ENCODE data around the gene TLE7.

Gene TLE7

GRCh38 chr16:71412270-71413160, 29.3 kb downstream of the TLE7 start:
- DNase-seq (ENCODE audit: low read depth) = no peak

GRCh38 chr16:71410146-71410545, 31.7 kb downstream of the TLE7 start:
- no peak for DNase-seq (ENCODE audit: low read depth)

- no peak for DNase-seq (ENCODE audit: low read depth)
Observed at GRCh38 chr16:71409011-71409775, 32.7 kb downstream of the TLE7 start.

GRCh38 chr16:71408536-71408935, 33.3 kb downstream of the TLE7 start:
- no peak for DNase-seq (ENCODE audit: low read depth)

GRCh38 chr16:71407731-71408130, 34.1 kb downstream of the TLE7 start:
- DNase-seq (ENCODE audit: low read depth) = no peak

GRCh38 chr16:71406724-71407123, 35.1 kb downstream of the TLE7 start:
- DNase-seq (ENCODE audit: low read depth) = no peak

GRCh38 chr16:71406316-71406715, 35.5 kb downstream of the TLE7 start:
- no peak for DNase-seq (ENCODE audit: low read depth)

- DNase-seq (ENCODE audit: low read depth) = no peak
Observed at GRCh38 chr16:71404364-71404763, 37.5 kb downstream of the TLE7 start.

GRCh38 chr16:71402674-71403073, 39.2 kb downstream of the TLE7 start:
- no peak for DNase-seq (ENCODE audit: low read depth)

GRCh38 chr16:71402007-71402406, 39.8 kb downstream of the TLE7 start:
- DNase-seq (ENCODE audit: low read depth) = no peak

- DNase-seq (ENCODE audit: low read depth) = no peak
Observed at GRCh38 chr16:71399801-71400563, 41.9 kb downstream of the TLE7 start.

GRCh38 chr16:71396594-71396993, 45.3 kb downstream of the TLE7 start:
- no peak for DNase-seq (ENCODE audit: low read depth)

- DNase-seq (ENCODE audit: low read depth) = no peak
Observed at GRCh38 chr16:71389330-71389729, 52.5 kb downstream of the TLE7 start.

GRCh38 chr16:71387045-71387871, 54.6 kb downstream of the TLE7 start:
- DNase-seq (ENCODE audit: low read depth) = no peak

GRCh38 chr16:71384073-71384724, 57.7 kb downstream of the TLE7 start:
- no peak for DNase-seq (ENCODE audit: low read depth)

GRCh38 chr16:71383054-71383773, 58.6 kb downstream of the TLE7 start:
- DNase-seq (ENCODE audit: low read depth) = no peak

- DNase-seq (ENCODE audit: low read depth) = no peak
Observed at GRCh38 chr16:71380831-71381230, 61.0 kb downstream of the TLE7 start.
